ENCODE measurements around the gene WDR93. TPM values are rescaled to one million over a fixed set of nuclear protein-coding genes. Genes with fewer than 3 reads are reported as not detected.

WDR93 gene
- total RNA-seq, 1 donor, result not detected

DNA sequence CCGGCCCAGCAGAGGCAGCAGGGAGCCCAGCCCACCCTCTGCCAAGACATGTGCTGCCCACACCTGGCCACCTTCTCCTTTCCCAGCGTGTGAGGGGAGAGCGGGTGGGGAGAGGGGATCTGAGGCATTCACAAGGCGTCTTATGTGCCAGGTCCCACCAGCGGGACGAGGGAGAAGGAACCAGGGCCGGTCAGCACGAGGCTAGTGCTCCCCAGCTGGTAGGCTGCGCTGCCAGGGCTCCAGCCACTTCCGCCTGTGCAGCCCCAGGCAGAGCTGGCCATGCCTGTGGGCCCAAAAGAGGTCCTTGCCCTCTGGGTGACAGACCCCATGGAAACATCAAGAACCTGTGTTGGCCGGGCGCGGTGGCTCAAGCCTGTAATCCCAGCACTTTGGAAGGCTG lies 54.5 kb downstream of the WDR93 start:
- H3K9me3 ChIP-seq (ENCODE audit: low read depth, low read length), result no peaks in the 10 kb centered on the region
- peaks cover 2% of the 10 kb centered on the region for H3K27me3 ChIP-seq (ENCODE audit: insufficient read depth, low read length)
- peaks cover 5% of the 10 kb centered on the region for H3K4me1 ChIP-seq (ENCODE audit: insufficient read depth, low read length)
- no peak overlapping the region for H3K4me3 ChIP-seq (ENCODE audit: low read length)

DNA sequence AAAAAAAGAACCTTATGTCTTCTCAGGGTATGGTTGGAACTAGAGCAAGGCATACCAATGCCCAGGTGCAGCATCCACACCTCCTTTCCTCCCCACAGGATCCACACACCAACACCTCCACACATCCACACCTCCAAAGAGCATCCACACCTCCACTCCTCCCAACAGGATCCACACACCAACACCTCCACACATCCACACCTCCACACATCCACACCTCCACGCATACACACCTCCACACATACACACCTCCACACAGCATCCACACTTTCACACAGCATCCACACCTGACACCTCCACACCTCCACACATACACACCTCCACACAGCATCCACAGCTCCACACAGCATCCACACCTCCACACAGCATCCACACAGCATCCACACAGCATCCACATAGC lies 55.2 kb downstream of the WDR93 start:
- Histone ChIP-seq H3K4me3 (ENCODE audit: low read length) (no peak overlapping the region), H3K9me3 (ENCODE audit: low read depth, low read length) (no peaks in the 10 kb centered on the region), H3K27me3 (ENCODE audit: insufficient read depth, low read length) (peaks cover 2% of the 10 kb centered on the region), H3K4me1 (ENCODE audit: insufficient read depth, low read length) (peaks cover 9% of the 10 kb centered on the region)

DNA sequence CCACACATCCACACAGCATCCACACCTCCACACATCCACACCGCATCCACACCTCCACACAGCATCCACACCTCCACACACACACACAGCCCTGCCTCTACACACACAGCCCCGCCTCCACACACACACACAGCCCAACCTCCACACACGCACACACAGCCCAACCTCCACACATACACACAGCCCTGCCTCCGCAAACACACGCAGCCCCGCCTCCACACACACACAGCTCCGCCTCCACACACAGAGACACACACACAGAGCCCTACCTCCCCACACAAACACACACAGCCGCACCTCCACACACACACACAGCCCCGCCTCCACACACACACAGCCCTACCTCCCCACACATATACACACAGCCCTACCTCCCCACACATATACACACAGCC lies 55.8 kb downstream of the WDR93 start:
- no peak overlapping the region for H3K4me3 ChIP-seq (ENCODE audit: low read length)
- peaks cover 13% of the 10 kb centered on the region for H3K4me1 ChIP-seq (ENCODE audit: insufficient read depth, low read length)
- H3K27me3 ChIP-seq (ENCODE audit: insufficient read depth, low read length), result peaks cover 2% of the 10 kb centered on the region
- H3K9me3 ChIP-seq (ENCODE audit: low read depth, low read length), result no peaks in the 10 kb centered on the region

DNA sequence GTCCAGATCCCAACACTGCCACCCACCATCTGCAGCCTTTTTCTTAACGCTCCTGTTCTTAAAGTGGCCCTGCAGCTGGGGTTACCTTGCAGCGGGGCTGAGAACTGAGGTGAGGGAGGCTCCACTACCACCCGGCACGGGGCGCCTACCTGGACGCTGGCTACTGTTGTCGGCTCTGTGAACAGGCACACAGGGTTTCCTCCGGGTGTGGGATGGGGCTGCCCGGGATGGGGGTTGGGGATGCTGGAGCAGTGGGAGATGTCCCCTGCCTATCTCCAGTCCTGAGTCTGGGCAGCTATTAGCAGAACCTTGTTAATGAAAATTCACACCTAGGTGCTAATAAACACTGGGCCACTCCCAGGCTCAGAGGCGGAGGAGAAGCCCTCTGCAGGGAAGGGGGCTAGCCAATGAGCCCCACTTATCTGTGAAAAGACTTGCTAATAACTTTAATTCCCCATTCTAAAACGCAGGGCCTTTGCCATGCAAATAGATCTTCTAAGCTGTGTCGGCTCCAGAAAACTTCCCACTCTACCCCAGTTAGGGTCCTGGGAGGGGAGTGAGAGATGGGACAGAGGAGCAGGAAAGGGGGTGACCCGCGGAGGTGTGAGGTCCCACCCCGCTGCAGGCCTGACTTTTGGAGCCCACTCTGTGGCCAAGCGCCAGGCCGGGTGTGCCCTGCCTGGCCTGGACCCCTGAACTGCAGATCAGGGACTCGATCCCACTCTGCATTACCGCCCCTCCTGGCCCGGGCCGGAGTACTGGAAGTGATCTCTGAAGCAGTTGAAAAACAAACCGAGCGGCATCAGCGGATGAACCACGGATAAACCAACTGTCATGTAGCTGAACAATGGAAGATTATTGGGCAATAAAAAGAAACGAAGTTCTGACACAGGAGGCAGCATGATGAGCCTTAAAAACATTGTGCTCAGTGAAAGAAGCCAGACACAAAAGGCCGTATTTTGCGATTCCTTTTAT lies 57.4 kb downstream of the WDR93 start:
- Histone ChIP-seq H3K9me3 (ENCODE audit: low read depth, low read length) (no peaks in the 10 kb centered on the region), H3K27me3 (ENCODE audit: insufficient read depth, low read length) (peaks cover 2% of the 10 kb centered on the region), H3K4me3 (ENCODE audit: low read length) (no peak overlapping the region), H3K4me1 (ENCODE audit: insufficient read depth, low read length) (peaks cover 14% of the 10 kb centered on the region)

DNA sequence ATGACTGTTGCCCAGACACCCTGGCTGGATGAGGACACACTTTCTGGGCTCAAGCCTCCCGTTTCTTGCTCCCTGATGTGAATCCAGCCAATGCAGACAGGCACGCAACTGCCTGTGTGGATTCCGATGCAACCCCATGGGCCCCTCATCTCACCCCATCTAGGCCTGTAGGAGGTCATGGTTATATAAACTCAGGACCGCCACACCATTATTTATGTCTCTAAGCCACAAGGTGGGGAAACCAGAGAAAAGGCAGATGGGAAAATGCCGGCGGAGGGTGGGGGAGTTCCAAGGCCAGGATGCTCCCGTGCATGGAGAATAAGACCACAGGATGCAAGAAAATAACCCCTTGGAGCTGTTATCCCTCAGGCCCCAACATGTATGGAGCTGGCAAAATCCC lies 58.4 kb downstream of the WDR93 start:
- H3K4me1 ChIP-seq (ENCODE audit: insufficient read depth, low read length), result peaks cover 14% of the 10 kb centered on the region
- H3K4me3 ChIP-seq (ENCODE audit: low read length), result no peak overlapping the region
- H3K9me3 ChIP-seq (ENCODE audit: low read depth, low read length), result no peaks in the 10 kb centered on the region
- peaks cover 2% of the 10 kb centered on the region for H3K27me3 ChIP-seq (ENCODE audit: insufficient read depth, low read length)

DNA sequence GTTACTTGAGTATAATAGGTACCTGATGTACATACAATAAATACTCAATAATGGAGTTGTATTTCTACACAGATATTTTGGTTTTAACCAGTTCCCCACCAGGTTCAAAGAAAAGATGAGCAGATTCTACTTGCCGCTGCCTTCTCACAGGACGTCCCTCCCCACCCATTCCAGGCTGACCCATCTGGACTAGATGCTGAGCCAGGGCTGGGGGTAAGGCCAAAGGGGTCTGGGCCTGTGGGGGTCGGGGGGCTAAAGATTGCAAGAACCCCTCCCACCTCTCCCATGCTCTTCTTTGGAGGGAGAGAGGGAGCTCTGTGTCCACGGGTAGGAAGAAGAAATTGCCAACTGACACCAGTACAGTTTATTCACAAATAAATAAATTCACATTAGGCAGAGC lies 58.9 kb downstream of the WDR93 start:
- no peaks in the 10 kb centered on the region for H3K9me3 ChIP-seq (ENCODE audit: low read depth, low read length)
- H3K4me3 ChIP-seq (ENCODE audit: low read length), result no peak overlapping the region
- peaks cover 14% of the 10 kb centered on the region for H3K4me1 ChIP-seq (ENCODE audit: insufficient read depth, low read length)
- H3K27me3 ChIP-seq (ENCODE audit: insufficient read depth, low read length), result peaks cover 2% of the 10 kb centered on the region

DNA sequence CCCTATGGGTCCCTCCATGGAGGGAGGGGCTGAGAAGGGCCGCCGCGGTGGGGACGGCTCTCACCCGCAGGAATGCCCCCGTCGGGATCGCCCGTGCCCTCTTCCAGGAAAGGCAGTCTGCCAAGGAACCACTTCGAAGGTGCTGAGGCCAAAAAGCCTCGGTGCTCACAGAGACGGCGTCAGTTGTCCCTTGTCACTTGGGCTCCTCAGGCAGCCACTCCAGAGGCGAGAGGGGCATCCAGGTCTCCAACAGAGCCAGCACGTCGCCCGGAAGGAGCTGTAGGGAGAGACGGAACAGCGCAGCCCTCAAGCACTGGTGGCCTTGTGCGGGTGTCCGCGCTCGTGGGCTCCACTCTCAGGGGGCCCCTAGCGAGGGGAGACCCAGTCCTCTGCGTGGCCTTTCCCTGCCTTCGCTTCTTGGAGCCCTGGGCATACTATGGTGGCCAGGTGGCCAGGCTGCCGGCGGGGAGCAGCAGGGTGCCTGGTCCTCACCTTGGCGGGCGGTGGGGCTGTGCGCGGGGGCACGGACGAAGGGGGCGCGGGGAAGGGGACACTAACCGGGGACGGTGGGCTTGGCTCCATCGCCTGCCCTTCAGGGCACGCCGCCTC lies 59.4 kb downstream of the WDR93 start:
- peak overlapping the region; percentile 53 for H3K4me3 ChIP-seq (ENCODE audit: low read length)
- H3K9me3 ChIP-seq (ENCODE audit: low read depth, low read length), result no peaks in the 10 kb centered on the region
- peaks cover 2% of the 10 kb centered on the region for H3K27me3 ChIP-seq (ENCODE audit: insufficient read depth, low read length)
- H3K4me1 ChIP-seq (ENCODE audit: insufficient read depth, low read length), result peaks cover 14% of the 10 kb centered on the region

DNA sequence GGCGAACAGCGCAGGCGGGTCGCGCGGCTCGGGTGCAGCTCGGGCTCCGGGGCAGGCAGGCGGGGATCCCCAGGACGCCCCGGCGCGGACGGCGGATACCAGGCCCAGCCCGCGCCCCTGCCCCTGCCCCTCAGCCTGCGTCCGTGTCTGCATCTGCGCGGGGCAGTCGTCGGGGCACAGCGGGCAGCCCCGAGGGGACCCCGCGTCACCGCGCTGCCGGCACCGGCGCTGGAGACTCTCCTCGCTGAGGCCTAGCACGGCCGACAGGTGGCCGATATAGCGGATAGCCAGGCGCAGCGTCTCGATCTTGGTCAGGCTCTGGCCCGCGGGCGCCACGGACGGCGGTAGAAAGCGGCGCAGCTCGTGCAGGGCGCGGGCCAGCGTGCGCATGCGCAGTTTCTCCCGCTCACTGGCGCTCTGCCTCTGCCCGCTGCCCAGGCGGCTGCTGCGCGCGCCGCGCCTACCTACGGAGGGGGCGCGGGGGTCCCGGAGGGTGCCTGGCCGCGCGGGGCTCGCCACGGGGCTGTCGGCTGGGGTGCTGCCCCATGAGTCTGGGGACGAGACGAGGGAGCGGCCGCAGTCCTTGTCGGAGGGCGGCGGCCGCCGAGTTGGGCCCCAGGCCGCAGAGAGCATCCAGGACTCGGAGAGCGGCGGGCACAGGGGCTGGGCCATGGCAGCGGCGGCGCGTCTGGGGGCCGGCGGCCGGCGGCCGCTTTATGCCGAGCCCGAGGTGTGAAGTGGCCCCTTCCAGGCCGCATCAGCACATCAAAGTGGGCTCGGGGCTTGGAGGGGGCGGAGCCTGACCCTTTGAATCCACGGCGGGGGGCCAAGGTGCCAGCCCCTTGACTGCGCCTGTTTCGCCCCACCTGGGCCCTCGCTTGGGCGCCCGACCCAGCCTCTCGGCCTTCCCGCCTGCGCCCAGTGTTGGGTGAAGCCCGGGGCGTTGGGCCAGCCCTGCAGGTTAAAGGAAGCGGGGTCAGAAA lies 60.2 kb downstream of the WDR93 start, which contains the start of gene MESP1:
Gene MESP1 (minus strand): TSS at position 690 of the 983 bp plus-strand sequence. CDS start 18 bp downstream, at position 672.
- Histone ChIP-seq H3K9me3 (ENCODE audit: low read depth, low read length) (no peaks in the 10 kb centered on the region), H3K4me3 (ENCODE audit: low read length) (peak within 1 kb of the TSS; percentile 53), H3K27me3 (ENCODE audit: insufficient read depth, low read length) (peaks cover 2% of the 10 kb centered on the region), H3K4me1 (ENCODE audit: insufficient read depth, low read length) (peaks cover 14% of the 10 kb centered on the region)

DNA sequence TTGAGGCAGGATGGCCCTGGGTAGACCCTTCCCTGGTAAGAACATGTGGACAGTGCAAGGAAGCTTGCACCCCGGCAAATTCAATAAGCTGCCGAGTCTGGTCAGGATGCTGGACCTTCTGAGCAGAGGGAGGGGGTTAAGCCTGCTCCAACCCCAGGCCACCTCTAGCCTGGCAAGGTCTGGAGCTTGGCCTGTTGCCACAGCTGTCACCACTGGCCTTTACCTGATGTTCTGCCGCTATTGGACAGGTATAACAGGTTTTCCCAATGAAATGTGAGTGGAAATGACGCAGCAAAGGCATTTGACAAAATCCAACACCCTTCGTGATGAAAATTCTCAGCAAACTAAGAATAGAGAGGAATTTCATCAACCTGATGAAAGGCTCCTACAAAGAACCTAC lies 61.1 kb downstream of the WDR93 start:
- H3K9me3 ChIP-seq (ENCODE audit: low read depth, low read length), result no peaks in the 10 kb centered on the region
- peaks cover 2% of the 10 kb centered on the region for H3K27me3 ChIP-seq (ENCODE audit: insufficient read depth, low read length)
- no peak overlapping the region for H3K4me3 ChIP-seq (ENCODE audit: low read length)
- H3K4me1 ChIP-seq (ENCODE audit: insufficient read depth, low read length), result peaks cover 14% of the 10 kb centered on the region

DNA sequence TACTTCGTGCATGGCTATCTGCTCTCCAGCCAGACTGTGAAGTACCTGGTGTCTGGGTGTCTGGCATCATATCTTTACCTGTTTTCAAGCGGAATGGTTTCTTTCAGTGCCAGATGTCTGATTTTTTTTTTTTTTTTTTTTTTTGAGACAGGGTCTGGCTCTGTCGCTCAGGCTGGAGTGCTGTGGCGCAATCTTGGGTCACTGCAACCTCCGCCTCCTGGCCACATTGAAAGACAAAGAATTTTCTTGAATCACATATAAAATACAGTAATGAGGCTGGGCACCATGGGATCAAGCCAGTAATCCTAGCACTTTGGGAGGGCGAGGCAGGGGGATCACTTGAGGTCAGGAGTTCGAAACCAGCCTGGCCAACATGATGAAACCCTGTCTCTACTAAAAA lies 63.2 kb downstream of the WDR93 start:
- Histone ChIP-seq H3K9me3 (ENCODE audit: low read depth, low read length) (no peaks in the 10 kb centered on the region), H3K4me3 (ENCODE audit: low read length) (no peak overlapping the region), H3K4me1 (ENCODE audit: insufficient read depth, low read length) (peaks cover 14% of the 10 kb centered on the region), H3K27me3 (ENCODE audit: insufficient read depth, low read length) (peaks cover 2% of the 10 kb centered on the region)

DNA sequence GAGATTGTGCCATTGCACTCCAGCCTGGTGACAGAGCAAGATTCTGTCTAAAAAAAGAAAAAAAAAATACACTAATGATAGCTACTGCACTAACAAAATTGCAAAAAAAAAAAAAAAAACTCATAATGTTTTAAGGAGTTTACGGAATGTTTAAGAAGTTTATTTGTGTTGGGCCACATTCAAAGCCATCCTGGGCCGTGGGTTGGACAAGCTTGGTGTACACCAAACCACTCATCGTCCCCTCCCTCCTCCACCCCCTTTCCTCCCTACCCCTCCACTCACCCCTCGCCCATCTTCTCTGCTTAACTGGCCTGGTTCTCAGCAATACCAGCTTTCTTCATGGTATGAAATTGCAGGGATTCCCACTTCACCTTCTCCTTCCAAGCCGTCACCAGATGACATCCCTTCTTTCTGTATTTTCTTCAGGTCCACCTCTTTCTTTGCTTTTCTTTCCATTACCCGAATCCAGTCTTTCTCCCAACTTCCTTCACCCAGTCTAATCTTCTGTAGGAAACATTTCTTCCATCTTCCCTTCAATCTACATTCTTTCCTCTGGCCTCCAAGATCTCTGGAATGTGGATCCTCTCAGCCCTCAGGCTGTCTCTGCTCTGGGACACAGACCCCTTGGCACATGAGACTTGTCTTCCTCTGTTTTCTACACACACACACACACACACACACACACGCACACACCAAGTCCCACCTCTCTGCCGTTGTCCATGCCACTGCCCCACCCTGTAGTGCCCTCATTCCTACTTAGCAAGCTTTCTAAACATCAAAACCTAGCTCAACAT lies 63.9 kb downstream of the WDR93 start:
- Histone ChIP-seq H3K4me1 (ENCODE audit: insufficient read depth, low read length) (peaks cover 14% of the 10 kb centered on the region), H3K4me3 (ENCODE audit: low read length) (no peak overlapping the region), H3K9me3 (ENCODE audit: low read depth, low read length) (no peaks in the 10 kb centered on the region), H3K27me3 (ENCODE audit: insufficient read depth, low read length) (peaks cover 2% of the 10 kb centered on the region)

DNA sequence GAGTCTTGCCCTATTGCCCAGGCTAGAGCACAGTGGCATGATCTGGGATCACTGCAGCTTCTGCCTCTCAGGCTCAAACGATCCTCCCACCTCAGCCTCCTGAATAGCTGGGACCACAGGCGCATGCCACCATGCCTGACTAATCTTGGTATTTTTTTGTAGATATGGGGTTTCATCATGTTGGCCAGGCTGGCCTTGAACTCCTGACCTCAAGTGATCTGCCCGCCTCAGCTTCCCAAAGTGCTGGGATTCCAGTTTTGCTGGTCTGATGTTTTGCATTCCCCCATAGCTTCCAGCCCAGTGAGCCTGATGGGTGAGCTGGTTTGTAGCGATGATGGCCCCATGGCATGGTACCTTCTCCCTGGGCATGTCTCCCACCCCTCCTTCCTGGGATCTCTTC lies 65.1 kb downstream of the WDR93 start:
- no peaks in the 10 kb centered on the region for H3K27me3 ChIP-seq (ENCODE audit: insufficient read depth, low read length)
- H3K9me3 ChIP-seq (ENCODE audit: low read depth, low read length), result no peaks in the 10 kb centered on the region

DNA sequence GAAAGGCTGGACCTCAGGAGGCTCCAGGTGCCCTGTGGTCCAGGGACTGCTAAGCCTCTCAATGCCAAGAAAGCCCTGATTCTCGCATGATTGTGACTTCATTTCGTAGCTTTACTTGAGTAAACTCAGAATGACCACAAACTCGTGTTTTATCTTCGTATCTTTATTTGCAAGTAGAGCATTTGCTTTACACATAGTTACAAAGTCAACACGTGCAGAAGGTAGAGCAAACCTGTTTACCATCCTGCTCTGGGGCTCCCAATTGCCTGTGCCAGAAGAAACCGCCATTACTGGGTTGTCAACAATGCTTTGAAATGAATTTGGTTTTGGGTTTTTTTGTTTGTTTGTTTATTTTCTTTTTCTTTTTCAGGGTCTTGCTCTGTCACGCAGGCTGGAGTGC lies 66.3 kb downstream of the WDR93 start:
- Histone ChIP-seq H3K4me1 (ENCODE audit: insufficient read depth, low read length) (peaks cover 9% of the 10 kb centered on the region), H3K27me3 (ENCODE audit: insufficient read depth, low read length) (no peaks in the 10 kb centered on the region), H3K9me3 (ENCODE audit: low read depth, low read length) (no peaks in the 10 kb centered on the region), H3K4me3 (ENCODE audit: low read length) (no peak overlapping the region)

More for the DNA sequence above, 65.1 kb downstream of the WDR93 start:
- no peak overlapping the region for H3K4me3 ChIP-seq (ENCODE audit: low read length)
- peaks cover 14% of the 10 kb centered on the region for H3K4me1 ChIP-seq (ENCODE audit: insufficient read depth, low read length)

DNA sequence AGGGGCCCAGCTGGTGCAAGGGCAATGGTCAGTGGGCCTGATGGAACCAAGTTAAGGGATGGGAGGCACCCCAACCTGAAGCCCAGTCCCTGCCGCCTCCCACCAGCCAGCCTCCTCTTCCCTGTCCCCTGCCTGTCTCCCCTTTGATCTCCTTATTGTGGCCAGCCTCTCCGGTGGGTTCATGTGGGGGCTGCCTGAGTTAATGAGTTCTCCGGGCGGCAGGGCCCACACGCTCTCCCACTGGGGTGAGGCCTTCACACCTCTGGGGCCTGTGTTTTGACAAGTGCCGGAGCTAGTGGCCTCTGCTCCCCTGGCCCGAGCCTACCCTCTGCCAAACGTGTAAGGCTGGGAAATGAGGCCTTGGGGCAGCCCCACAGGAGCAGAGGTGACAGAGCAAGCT lies 67.7 kb downstream of the WDR93 start:
- Histone ChIP-seq H3K27me3 (ENCODE audit: insufficient read depth, low read length) (no peaks in the 10 kb centered on the region), H3K4me3 (ENCODE audit: low read length) (no peak overlapping the region), H3K4me1 (ENCODE audit: insufficient read depth, low read length) (peaks cover 9% of the 10 kb centered on the region), H3K9me3 (ENCODE audit: low read depth, low read length) (no peaks in the 10 kb centered on the region)

Data from mononuclear cell (primary cell).